Measurements from ENCODE around the gene PGAP1.

Gene PGAP1

DNA sequence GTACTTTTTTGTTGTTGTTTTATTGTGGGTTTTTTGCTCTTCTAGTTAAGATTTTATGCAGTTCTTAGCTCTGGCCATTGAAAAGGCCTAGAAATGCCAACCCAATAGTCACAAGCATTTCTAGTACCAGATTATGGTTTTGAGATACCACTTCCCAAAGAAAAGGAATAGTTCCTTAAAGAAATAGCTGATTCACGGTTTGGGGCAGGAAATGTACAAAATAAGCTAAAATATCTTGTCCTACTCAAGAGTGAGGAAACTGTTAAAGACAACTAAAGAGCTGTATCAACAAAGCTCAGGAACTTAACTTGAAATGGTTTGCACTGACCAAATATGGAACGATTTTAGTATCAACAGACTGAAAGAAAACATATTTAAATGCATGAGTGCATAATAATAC, 35.4 kb downstream of the PGAP1 start:
- DNase-seq (ENCODE audit: low read depth): no peak

- DNase-seq (ENCODE audit: low read depth): no peak
These were observed 39.1 kb downstream of the PGAP1 start for GRCh38 chr2:196887431-196887830.

DNA sequence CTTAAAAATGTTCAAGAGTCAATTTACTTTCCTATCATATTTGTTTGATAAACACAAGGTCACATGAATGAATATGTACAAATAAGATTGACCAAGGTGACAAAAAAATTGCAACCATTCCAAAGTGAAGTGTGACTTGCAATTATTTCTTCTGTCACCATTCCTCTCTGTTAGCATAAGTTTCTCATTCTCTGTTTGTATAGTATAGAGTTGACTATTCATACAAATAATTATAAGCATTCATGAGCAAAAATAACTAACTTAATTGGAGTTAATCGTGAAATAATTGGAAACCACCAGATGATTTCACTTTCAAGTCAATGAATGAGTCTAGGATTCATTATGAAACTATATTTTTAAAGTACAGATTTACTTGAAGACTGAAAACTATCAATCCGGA, 42.1 kb downstream of the PGAP1 start:
- no peak for DNase-seq (ENCODE audit: low read depth)

- no peak for DNase-seq (ENCODE audit: low read depth)
These were observed 50.1 kb downstream of the PGAP1 start for GRCh38 chr2:196876364-196876763.

GRCh38 chr2:196875414-196875813, 51.1 kb downstream of the PGAP1 start:
- DNase-seq (ENCODE audit: low read depth): no peak

DNA sequence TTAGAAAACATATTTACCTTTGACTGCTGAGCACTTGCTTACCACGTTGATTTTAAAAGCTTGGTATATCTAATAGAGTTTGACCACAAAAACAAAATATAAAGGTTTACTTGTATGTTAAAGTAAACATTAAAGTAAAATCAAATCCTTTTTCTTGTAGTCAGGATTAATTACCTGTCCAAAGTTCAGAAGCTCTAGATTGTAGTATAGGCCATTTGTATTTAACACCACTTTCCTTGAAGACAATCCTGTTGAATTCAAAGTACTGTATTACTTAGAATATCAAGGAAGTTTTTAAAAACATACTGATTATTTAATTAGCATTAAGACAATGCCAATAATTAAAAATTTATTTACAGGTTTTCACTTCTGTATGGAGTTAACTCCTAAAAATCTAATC, 53.0 kb downstream of the PGAP1 start:
- no peak for DNase-seq (ENCODE audit: low read depth)

- DNase-seq (ENCODE audit: low read depth): no peak
These were observed 71.9 kb downstream of the PGAP1 start for GRCh38 chr2:196854629-196855028.

DNA sequence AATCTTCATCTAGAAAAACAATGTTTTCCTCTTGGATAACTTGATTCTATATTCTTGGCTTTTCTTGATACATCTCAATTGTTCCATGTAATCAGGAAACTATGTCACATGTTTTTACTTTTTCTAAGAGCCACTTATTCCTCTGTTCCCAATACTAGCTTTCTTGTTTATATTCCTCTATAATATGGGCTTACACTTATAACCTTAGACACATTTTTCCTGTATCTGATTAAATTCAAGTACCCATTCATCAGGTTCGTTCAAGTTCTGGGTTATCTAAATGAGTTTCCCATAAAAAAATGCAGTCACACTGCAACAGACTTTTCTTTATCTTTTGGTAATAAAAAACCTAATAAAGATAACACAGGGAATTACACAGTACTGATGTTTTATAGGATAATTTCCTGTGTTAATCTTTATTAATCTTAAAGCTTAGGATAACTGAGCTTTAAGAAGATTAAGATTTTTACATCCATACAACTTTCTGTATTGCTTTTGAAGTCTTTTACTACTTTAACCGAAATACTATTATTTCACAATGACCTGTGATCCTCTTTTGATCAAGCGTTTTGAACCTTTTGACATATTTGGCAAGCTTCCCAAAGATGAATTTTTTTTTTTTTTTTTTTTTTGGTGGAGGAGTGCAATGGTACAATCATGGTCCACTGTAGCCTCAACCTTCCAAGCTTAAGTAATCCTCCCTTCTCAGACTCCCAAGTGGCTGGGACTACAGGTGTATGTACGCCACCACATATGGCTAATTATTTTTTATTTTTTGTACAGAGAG, 73.0 kb downstream of the PGAP1 start:
- DNase-seq (ENCODE audit: low read depth): no peak

DNA sequence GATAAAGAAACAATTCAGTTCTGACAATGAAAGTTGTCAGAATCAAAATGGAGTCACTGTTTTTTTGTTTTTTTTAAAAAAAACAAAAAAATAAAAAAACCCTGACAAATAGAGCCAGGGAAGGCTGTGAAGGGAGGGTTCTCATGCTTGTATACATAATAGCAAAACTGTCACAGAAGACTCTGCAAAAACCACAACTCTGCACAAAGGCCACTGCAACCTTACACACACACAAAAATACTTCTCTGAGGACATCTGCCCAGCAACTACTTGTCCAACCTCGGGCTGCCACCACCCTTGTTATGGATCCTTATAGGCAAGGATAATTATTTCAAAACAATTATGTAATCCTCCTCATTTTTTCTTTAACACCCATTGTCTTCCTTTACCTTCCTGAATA, 75.4 kb downstream of the PGAP1 start:
- no peak for DNase-seq (ENCODE audit: low read depth)

DNA sequence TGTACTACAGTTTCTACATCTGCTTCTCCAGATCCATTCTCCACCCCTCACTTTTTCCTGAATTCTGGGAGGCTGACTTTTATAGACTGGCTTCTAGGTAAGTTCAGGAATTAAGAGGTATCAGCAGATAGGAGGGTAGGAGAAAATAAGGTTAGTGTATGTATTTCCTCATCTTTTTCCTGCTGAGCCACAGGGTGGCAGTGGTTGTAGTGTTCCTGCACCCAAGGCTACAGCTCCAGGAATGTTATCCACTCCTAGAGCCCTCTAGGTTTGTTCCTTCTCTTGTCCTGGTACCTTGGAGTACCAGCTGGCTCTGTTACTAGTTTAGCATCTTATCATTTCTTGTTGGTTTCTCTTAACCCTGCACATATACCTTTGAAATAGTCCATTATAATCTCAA, 76.6 kb downstream of the PGAP1 start:
- DNase-seq (ENCODE audit: low read depth): no peak

GRCh38 chr2:196846295-196846694, 80.2 kb downstream of the PGAP1 start:
- no peak for DNase-seq (ENCODE audit: low read depth)

DNA sequence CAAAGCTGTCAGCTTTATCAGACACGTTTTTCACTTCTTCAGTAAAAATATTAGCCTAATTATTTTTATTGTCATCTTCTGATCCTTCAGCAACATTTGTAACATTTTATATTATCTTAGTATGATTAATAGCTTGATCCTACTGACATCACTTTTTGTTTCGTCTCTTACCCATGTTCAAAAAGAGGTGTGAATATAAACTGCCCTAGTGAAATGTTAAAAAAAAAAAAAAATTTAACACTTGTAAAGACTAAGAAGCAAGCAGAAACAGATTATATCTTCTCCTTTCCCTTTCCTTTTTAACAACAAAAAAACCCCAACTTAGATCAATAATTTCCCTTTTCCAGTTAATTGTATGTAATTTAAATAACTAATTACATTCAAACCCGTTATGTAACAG, 81.1 kb downstream of the PGAP1 start:
- DNase-seq (ENCODE audit: low read depth): no peak

DNA sequence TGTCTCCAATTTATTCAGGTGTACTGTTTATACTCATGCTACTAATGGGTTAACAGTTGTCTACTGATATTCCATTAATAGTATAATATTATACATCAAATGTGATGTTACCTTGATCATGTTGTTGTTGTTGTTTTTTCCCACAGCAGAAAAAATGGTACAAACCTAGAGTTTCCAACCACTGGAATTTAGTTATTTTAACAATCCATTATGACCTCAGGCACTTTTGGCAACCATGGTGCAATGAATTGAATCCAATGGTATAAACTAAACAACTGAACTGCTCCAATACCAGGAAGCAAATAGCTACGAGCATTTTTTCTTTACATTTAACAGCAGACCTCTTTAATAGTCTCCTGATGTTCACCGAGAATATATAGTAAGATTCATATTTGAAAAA, 86.3 kb downstream of the PGAP1 start:
- no peak for DNase-seq (ENCODE audit: low read depth)

- no peak for DNase-seq (ENCODE audit: low read depth)
These were observed 86.9 kb downstream of the PGAP1 start for GRCh38 chr2:196839574-196839973.

GRCh38 chr2:196836440-196836839, 90.1 kb downstream of the PGAP1 start:
- no peak for DNase-seq (ENCODE audit: low read depth)

DNA sequence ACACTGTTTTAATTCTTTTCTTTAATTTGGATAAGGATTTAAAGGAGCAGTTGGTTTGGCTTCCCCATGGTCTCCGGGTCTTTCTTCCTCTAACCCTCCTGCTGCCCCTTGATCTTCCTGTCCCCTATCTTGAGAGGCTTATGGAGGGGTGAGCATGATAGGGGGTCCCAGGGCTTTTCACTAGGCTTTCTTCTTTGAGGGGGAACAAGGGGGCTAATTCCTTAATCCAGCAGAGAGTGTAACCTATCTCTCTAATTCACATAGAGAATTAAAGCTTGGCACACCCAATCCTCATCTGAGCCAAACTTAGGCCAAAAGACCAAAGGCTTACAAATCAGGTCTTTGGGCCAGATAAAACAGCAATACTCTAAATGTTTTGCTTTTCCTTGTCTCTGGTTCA, 95.8 kb downstream of the PGAP1 start:
- no peak for DNase-seq (ENCODE audit: low read depth)

DNA sequence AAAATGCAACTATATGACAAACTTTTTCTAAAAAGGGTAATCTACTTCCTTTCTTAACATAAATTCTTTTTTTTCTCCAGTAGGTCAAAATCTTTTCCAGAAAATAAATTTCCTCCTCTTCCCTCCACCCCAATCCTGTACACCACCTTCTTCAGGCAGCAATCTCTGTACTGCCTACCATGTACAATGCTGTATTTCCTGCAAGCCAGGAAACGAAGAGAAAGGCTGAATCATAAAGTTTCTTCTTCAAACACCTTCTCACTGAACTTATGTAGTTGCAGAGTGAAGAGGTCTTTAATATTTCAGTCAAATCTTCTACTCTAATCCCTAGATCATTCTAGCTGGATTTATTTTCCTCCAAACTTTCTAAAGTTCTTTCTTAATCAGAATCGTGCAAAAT, 99.2 kb downstream of the PGAP1 start:
- DNase-seq (ENCODE audit: low read depth): no peak

GRCh38 chr2:196823750-196824522, 102.6 kb downstream of the PGAP1 start:
- DNase-seq (ENCODE audit: low read depth): no peak

DNA sequence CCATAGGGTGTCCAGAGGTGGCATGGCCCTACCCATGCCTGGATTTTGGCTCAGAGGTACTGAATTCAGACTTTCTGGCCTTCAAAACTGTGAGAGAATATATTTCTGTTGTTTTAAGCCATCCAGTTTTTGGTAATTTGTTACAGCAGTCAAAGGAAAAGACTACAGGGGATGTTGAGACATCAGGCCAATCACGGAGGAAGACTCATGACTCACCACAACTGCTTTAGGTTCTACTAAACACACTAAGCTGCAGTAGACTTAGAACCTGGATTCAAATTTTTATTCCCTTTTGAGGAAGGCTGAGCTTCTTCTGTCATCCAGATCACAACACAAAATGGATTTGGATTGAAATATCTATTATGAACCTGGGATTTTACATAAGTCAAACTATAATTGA, 105.3 kb downstream of the PGAP1 start:
- DNase-seq (ENCODE audit: low read depth): no peak

DNA sequence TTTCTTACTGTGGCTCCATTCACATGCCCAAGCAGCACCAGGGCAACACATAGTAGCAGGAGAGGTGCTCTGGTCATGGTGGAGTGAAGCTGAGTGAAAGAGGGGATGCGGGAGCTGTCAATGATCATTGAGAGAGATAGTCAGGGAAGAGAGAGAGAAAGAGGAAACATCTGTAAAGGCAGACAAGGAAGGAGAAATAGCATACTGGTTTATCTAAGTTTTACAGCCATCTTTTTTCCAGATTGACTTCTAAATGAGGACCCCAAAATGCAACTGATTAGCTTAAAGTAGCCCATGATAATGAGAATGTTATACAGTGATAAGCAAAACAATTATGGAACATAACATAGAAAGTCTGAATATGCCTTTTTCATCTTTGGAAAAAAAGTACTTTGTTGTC, 117.2 kb downstream of the PGAP1 start, which contains the start of gene C2orf66:
C2orf66 (minus strand) TSS at position 96 of the 400 bp plus-strand sequence; CDS start at position 77, 19 bp downstream.
- DNase-seq (ENCODE audit: low read depth): no peak

- DNase-seq (ENCODE audit: low read depth): no peak
These were observed 118.3 kb downstream of the PGAP1 start for GRCh38 chr2:196808083-196808665.

- DNase-seq (ENCODE audit: low read depth): no peak
These were observed 122.1 kb downstream of the PGAP1 start for GRCh38 chr2:196804381-196804780.

DNA sequence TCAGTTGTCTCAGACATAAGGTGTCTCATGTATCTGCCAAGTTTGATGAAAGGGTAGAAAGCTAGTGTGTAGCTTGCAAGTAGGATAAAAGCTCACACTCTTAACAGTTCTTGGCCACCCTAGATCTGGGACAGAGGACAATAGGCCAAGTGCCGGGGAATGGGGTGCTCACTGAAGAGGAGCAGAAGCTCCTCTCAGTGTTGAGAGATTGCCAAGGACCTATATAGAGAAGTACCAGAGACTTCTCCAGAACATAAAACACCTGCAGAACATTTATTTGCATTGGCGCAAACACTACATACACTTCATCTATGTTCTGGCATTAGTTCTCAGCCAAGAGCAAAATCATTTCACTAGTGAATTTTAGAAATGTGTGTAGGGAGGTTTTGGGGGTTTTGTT, 124.1 kb downstream of the PGAP1 start:
- no peak for DNase-seq (ENCODE audit: low read depth)
